GM21390 (cell line): ENCODE data around the gene DPP7.
"Not testable (repeated sequence)": the region's sequence is repeated elsewhere in the genome, so short reads cannot be mapped to it uniquely, and the experiment has no call there.

Source experiments
- ATAC-seq: cut with Tn5 transposase; IDR thresholded peaks from one replicate; pipeline ENCODE4 v1.9.1; 2021; ENCODE audit not compliant: unreplicated experiment

Gene DPP7

GRCh38 chr9:137148242-137148641, 33.7 kb upstream of the DPP7 start:
- no peak for ATAC-seq

GRCh38 chr9:137147793-137148160, 33.2 kb upstream of the DPP7 start:
- no peak for ATAC-seq

GRCh38 chr9:137147091-137147792, 32.7 kb upstream of the DPP7 start:
- ATAC-seq = no peak

GRCh38 chr9:137146527-137146918, 32.0 kb upstream of the DPP7 start:
- no peak for ATAC-seq

GRCh38 chr9:137145731-137146526, 31.4 kb upstream of the DPP7 start:
- ATAC-seq = no peak

GRCh38 chr9:137143459-137143858, 28.9 kb upstream of the DPP7 start:
- ATAC-seq = no peak

- ATAC-seq = no peak
Observed at GRCh38 chr9:137141976-137142936, 27.7 kb upstream of the DPP7 start.

GRCh38 chr9:137141050-137141810, 26.7 kb upstream of the DPP7 start:
- ATAC-seq = no peak

GRCh38 chr9:137140151-137141012, 25.8 kb upstream of the DPP7 start:
- no peak for ATAC-seq

- ATAC-seq = no peak
Observed at GRCh38 chr9:137139468-137140150, 25.1 kb upstream of the DPP7 start.

- ATAC-seq = no peak
Observed at GRCh38 chr9:137138722-137139467, 24.4 kb upstream of the DPP7 start, which contains the start of gene GRIN1. Gene GRIN1, plus strand, starts transcription at chr9:137139154. Its CDS starts 333 bp downstream, at chr9:137139487.

GRCh38 chr9:137138058-137138721, 23.7 kb upstream of the DPP7 start:
- ATAC-seq = no peak

GRCh38 chr9:137136881-137137607, 22.5 kb upstream of the DPP7 start:
- ATAC-seq = no peak

- no peak for ATAC-seq
Observed at GRCh38 chr9:137136261-137136880, 21.8 kb upstream of the DPP7 start.

- ATAC-seq = not testable (repeated sequence)
Observed at GRCh38 chr9:137135154-137135553, 20.6 kb upstream of the DPP7 start.

GRCh38 chr9:137134191-137134590, 19.7 kb upstream of the DPP7 start:
- no peak for ATAC-seq
